Suprapubic skin (tissue), 4 donors: ENCODE measurements around the gene TRIM44. TPM values are rescaled to one million over a fixed set of nuclear protein-coding genes. Genes with fewer than 3 reads are reported as not detected.
A peak's percentile ranks its signal among the peaks of the same experiment; 100 is the strongest.

Experiments
- DNase-seq, 2 donors: peaks; one replicate each; pipeline ENCODE4 v3.0.0-alpha.2; 2019; ENCODE audit warnings: low spot score in 2 of 2
- H3K27ac ChIP-seq: fragments of 200-600 bp; sonication (generic); one replicate; pipeline ENCODE4 v1.5.1; 2019
- H3K27me3 ChIP-seq: fragments of 200-600 bp; sonication (generic); one replicate; pipeline ENCODE4 v1.5.1; 2019
- H3K36me3 ChIP-seq: fragments of 200-600 bp; sonication (generic); one replicate; pipeline ENCODE4 v1.5.1; 2019
- H3K4me1 ChIP-seq: fragments of 200-600 bp; sonication (generic); one replicate; pipeline ENCODE4 v1.5.1; 2019
- H3K4me3 ChIP-seq: fragments of 200-600 bp; sonication (generic); one replicate; pipeline ENCODE4 v1.5.1; 2019; ENCODE audit warnings: mild to moderate bottlenecking
- H3K9me3 ChIP-seq: fragments of 200-600 bp; sonication (generic); one replicate; pipeline ENCODE4 v1.5.1; 2019
- CTCF ChIP-seq, 2 donors: fragments of 200-600 bp in 1 of 2; fragments of 450-650 bp in 1 of 2; sonication (generic) in 1 of 2; IDR thresholded peaks; one replicate each; pipeline ENCODE4 v1.5.1; 2016 to 2019; ENCODE audit warnings: antibody characterized with exemption in 2 of 2, mild to moderate bottlenecking in 1 of 2, moderate library complexity in 1 of 2
- EP300 ChIP-seq: sonication (generic); formaldehyde crosslinking; IDR thresholded peaks from one replicate; pipeline ENCODE4 v1.6.1; 2017; ENCODE audit warnings: antibody characterized with exemption
- POLR2A ChIP-seq, 2 donors: fragments of 450-650 bp; IDR thresholded peaks; one replicate each; pipeline ENCODE4 v1.6.1; 2017; ENCODE audit warnings: antibody characterized with exemption in 2 of 2, mild to moderate bottlenecking in 2 of 2, moderate library complexity in 2 of 2
- POLR2AphosphoS5 ChIP-seq, 3 donors: sonication (generic); formaldehyde crosslinking; IDR thresholded peaks; one replicate each; pipeline ENCODE4 v1.6.1; 2017; ENCODE audit warnings: antibody characterized with exemption in 3 of 3
- WGBS: methylation state at CpG from one replicate; pipeline ENCODE4 v1.1.5; 2018; 5-methylcytosine and 5-hydroxymethylcytosine counted together
- total RNA-seq, 4 donors: library from RNA; depleted of rRNA; stranded (reverse); fragments of >200 nt; gene quantifications; one replicate each; pipeline ENCODE4 v1.1.0, GENCODE V29; 2016

The TRIM44 gene
- 10 to 100 TPM; 21.3 to 55.7 (median 31.3) TPM for total RNA-seq

DNA sequence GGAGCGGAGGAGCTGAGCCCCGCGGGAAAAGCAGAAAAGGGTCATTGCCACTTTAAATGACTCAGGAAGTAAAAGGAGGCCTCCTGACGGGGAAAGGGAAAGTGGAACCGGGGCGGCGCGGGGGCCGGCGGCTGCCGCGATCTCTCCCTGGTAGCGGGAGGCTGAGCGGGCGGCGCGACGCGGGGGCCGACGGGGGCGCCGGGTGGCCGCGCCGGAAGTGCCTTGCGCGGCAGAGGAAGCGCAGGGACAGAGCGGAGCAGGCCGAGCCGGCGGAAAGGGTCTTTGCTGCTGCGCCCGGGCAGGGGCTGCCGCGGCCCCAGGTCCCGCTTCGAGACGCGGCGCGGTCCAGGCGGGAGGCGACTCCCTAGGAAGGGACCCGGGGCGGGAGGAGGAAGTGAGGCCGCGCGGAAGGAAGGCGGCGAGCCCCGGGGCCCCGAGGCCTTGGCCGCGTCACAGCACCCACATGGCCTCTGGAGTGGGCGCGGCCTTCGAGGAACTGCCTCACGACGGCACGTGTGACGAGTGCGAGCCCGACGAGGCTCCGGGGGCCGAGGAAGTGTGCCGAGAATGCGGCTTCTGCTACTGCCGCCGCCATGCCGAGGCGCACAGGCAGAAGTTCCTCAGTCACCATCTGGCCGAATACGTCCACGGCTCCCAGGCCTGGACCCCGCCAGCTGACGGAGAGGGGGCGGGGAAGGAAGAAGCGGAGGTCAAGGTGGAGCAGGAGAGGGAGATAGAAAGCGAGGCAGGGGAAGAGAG lies at the start of gene TRIM44:
Gene TRIM44, plus strand, starts transcription at position 127 of the 759 bp plus-strand sequence. Its CDS starts 337 bp downstream, at position 464.
- Histone ChIP-seq H3K4me3 (peak within 1 kb of the TSS; percentile 95), H3K9me3 (no peaks in the 10 kb centered on the region), H3K4me1 (peaks cover 29% of the 10 kb centered on the region), H3K27me3 (no peaks in the 10 kb centered on the region), H3K36me3 (no peaks in the 10 kb centered on the region), H3K27ac (peak within 1 kb of the TSS; percentile 99)
- peak; percentile 89 to 90 for DNase-seq
- peak in 2 of 3 donors; percentile 78 to 91 for TF ChIP-seq POLR2AphosphoS5 (IDR thresholded peaks at IDR 0.05)
- peak in 1 of 2 donors; percentile 41 for TF ChIP-seq POLR2A (IDR thresholded peaks at IDR 0.05)
- TF ChIP-seq EP300, result no peak
- 7% methylated on average over 32 of the region's 82 CpGs for WGBS

- TF ChIP-seq CTCF (IDR thresholded peaks at IDR 0.05) (no peak), POLR2A (IDR thresholded peaks at IDR 0.05) (no peak), POLR2AphosphoS5 (IDR thresholded peaks at IDR 0.05) (no peak), EP300 (no peak)
- Histone ChIP-seq H3K4me1 (peaks cover 31% of the 10 kb centered on the region), H3K27me3 (no peaks in the 10 kb centered on the region), H3K4me3 (no peak overlapping the region), H3K9me3 (no peaks in the 10 kb centered on the region), H3K36me3 (no peaks in the 10 kb centered on the region), H3K27ac (no peak overlapping the region)
- DNase-seq, result no peak
- 56% methylated on average over 1 of the region's 1 CpG for WGBS
Measured at GRCh38 chr11:35614939-35615569, 47.5 kb upstream of the TRIM44 start.

- WGBS, result 18% methylated on average over 8 of the region's 8 CpGs
- Histone ChIP-seq H3K9me3 (no peaks in the 10 kb centered on the region), H3K27ac (no peak overlapping the region), H3K27me3 (peaks cover 4% of the 10 kb centered on the region), H3K4me1 (peaks cover 40% of the 10 kb centered on the region), H3K36me3 (no peaks in the 10 kb centered on the region), H3K4me3 (no peak overlapping the region)
- DNase-seq, result no peak
- TF ChIP-seq POLR2AphosphoS5 (IDR thresholded peaks at IDR 0.05) (no peak), CTCF (IDR thresholded peaks at IDR 0.05) (peak; percentile 41 to 82), POLR2A (IDR thresholded peaks at IDR 0.05) (no peak), EP300 (no peak)
Measured at GRCh38 chr11:35615921-35616900, 46.4 kb upstream of the TRIM44 start.

DNA sequence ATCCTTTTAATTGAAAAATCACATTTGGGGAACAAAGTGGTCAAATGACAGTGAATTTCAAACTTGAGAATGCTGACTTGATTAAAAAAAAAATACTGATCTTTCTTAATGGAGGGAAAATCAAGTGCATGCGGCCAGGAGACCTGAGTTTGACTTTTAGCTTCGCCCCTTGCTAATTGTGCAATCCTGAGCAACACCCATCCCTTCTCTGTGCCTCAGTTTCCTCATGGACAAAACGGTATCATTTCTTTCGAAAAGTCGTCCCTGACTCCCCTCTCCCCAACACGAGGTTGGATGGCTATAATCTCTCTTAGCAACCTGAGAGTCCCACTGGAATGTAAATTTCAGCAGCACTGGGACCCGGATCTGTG lies 45.3 kb upstream of the TRIM44 start:
- no peak for TF ChIP-seq EP300
- no peak for TF ChIP-seq CTCF (IDR thresholded peaks at IDR 0.05)
- TF ChIP-seq POLR2A (IDR thresholded peaks at IDR 0.05), result no peak
- TF ChIP-seq POLR2AphosphoS5 (IDR thresholded peaks at IDR 0.05), result no peak
- Histone ChIP-seq H3K36me3 (no peaks in the 10 kb centered on the region), H3K27ac (no peak overlapping the region), H3K4me3 (peak overlapping the region; percentile 81), H3K27me3 (peaks cover 4% of the 10 kb centered on the region), H3K4me1 (peaks cover 49% of the 10 kb centered on the region), H3K9me3 (no peaks in the 10 kb centered on the region)
- WGBS, result 71% methylated on average over 7 of the region's 7 CpGs
- no peak for DNase-seq

- Histone ChIP-seq H3K36me3 (no peaks in the 10 kb centered on the region), H3K4me3 (peak within 1 kb of the TSS; percentile 81), H3K27me3 (peaks cover 4% of the 10 kb centered on the region), H3K27ac (peak within 1 kb of the TSS; percentile 85), H3K4me1 (peaks cover 49% of the 10 kb centered on the region), H3K9me3 (no peaks in the 10 kb centered on the region)
- no peak for TF ChIP-seq EP300
- no peak for TF ChIP-seq CTCF (IDR thresholded peaks at IDR 0.05)
- TF ChIP-seq POLR2AphosphoS5 (IDR thresholded peaks at IDR 0.05), result no peak
- TF ChIP-seq POLR2A (IDR thresholded peaks at IDR 0.05), result no peak
- 2% methylated on average over 42 of the region's 57 CpGs for WGBS
- peak in 1 of 2 donors; percentile 68 for DNase-seq
Measured at GRCh38 chr11:35617687-35618496, 44.7 kb upstream of the TRIM44 start, which contains the start of gene FJX1. TSS of gene FJX1 (plus strand) at chr11:35618460. CDS start at chr11:35618637, 177 bp downstream.
